ENCODE data around the gene IL12RB2. TPM values are rescaled to one million over a fixed set of nuclear protein-coding genes. Genes with fewer than 3 reads are reported as not detected.

Gene IL12RB2
- total RNA-seq, 6 experiments from 2014 or later: not detected

DNA sequence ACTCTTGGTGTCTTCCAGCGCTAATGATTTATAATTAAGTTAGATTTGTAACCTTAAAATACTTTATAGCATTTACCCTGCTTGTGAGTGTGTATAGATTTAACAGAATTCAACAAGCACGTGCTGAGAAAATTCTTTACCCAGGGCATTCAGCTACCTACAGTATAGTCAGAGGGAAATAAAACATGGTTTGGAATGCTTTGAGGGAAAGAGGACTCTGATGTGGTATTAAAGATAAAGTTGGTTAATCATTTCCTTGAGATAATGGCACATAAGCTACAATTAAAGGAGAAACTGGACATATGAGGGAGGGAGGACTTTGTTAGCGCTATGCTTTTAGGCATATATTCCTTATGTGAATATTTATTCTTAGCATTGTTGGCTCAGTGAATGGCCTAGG, 26.4 kb upstream of the IL12RB2 start:
- Mint-ChIP-seq H3K9me3 (peaks cover 1% of the 10 kb centered on the region; the same call in 1 of the 2 replicates), H3K4me1 (ENCODE audit: low read depth) (no peaks in the 10 kb centered on the region), H3K27me3 (ENCODE audit: insufficient read depth) (peaks cover 29% of the 10 kb centered on the region), H3K27ac (no peak overlapping the region), H3K4me3 (no peak overlapping the region), H3K36me3 (ENCODE audit: low read depth) (no peaks in the 10 kb centered on the region)
- TF ChIP-seq, protein P1, sequence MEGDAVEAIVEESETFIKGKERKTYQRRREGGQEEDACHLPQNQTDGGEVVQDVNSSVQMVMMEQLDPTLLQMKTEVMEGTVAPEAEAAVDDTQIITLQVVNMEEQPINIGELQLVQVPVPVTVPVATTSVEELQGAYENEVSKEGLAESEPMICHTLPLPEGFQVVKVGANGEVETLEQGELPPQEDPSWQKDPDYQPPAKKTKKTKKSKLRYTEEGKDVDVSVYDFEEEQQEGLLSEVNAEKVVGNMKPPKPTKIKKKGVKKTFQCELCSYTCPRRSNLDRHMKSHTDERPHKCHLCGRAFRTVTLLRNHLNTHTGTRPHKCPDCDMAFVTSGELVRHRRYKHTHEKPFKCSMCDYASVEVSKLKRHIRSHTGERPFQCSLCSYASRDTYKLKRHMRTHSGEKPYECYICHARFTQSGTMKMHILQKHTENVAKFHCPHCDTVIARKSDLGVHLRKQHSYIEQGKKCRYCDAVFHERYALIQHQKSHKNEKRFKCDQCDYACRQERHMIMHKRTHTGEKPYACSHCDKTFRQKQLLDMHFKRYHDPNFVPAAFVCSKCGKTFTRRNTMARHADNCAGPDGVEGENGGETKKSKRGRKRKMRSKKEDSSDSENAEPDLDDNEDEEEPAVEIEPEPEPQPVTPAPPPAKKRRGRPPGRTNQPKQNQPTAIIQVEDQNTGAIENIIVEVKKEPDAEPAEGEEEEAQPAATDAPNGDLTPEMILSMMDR (IDR thresholded peaks at IDR 0.05): no peak
- DNase-seq: no peak

DNA sequence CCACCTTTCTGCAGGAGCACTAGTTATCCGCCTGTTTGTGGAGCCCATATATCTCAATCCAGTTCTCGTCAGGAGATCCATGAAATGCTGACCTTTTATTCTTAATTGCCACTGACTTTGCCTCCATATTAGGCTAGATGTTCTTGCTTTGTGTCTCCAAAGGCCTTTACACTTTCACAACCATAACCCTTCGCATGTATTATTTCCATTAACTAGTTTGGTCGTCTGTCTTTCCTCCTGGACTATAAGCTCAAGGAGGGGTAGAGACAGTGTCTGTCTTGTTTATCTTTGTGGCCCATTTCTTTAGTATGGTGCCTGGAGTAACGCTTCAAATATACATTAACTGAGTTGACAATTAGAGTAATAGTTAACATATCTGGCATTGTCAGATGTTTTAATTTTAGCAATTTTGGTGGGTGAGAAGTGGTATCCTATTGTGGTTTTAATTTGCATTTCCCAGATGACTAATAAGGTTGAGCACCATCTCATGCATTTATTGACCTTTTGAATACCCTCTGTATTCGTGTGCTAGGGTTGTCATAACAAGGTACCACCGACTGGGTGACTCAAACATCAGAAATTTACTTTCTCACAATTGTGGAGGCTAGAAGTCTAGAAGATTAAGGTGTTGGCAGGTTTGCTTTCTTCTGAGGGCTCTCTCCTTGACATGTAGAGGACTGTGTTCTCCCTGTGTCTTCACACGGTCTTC, 21.7 kb upstream of the IL12RB2 start:
- peaks cover 30% of the 10 kb centered on the region for H3K27me3 Mint-ChIP-seq (ENCODE audit: insufficient read depth)
- H3K9me3 Mint-ChIP-seq: no peaks in the 10 kb centered on the region
- DNase-seq: no peak
- TF ChIP-seq, protein P1 (IDR thresholded peaks at IDR 0.05): no peak
- no peak overlapping the region for H3K4me3 Mint-ChIP-seq
- no peak overlapping the region for H3K27ac Mint-ChIP-seq
- H3K36me3 Mint-ChIP-seq (ENCODE audit: low read depth): no peaks in the 10 kb centered on the region
- H3K4me1 Mint-ChIP-seq (ENCODE audit: low read depth): no peaks in the 10 kb centered on the region

DNA sequence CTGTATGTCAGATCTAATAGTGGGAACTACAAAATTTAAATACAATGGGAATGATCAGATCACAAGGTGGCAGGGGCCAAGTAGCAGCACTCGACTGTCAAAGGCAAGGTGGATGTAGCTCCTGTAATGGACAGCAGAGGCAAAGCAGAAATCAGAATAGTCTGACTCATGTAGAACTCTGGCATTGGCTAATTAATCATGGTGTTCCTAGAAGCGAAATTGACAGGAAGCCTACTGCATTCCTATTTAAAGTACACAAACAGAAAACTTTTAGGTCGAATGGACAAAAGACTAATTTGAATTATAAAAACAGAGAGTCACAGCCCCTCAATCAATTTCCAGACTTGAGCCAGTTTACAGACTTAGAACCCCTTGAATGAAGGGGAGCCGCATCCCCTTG, 17.4 kb upstream of the IL12RB2 start:
- H3K4me1 Mint-ChIP-seq (ENCODE audit: low read depth): no peaks in the 10 kb centered on the region
- H3K27ac Mint-ChIP-seq: no peak overlapping the region
- peaks cover 29% of the 10 kb centered on the region for H3K27me3 Mint-ChIP-seq (ENCODE audit: insufficient read depth)
- H3K9me3 Mint-ChIP-seq: no peaks in the 10 kb centered on the region
- H3K4me3 Mint-ChIP-seq: no peak overlapping the region
- no peak for DNase-seq
- TF ChIP-seq, protein P1 (IDR thresholded peaks at IDR 0.05): no peak
- no peaks in the 10 kb centered on the region for H3K36me3 Mint-ChIP-seq (ENCODE audit: low read depth)

DNA sequence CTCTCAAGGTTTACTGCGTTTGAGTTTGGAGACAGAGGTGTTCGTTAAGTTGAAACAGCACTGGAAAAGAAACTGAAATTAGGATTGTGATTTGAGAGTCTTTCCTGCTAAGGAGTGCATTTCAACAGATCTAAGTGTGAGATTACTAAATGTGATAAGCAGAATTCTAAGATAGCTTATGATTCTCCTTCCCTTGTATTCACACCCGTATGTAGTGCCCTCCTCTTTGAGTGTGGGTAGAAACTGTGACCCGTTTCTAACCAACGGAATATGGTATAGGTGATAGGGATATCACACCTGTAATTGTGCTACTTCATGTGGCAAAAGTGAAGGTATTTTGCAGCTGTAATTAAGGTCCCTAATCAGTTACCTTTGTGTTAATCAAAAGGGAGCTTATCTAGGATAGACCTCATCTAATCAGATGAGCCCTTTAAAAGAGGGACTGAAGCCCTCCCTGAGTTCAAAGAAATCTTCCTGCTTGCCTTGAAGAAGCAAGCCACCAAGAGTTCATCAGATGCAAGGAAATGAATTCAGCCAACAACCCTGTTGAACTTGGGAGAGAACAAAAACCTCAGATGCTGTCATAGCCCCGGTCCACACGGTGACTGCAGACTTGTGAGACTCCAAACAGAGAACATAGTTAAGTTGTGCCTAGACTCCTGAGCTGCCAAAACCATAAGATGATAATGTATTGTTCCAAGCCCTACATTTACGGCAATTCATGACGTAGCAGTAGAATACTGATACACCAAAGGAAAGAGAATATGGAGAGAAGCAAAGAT, 12.6 kb upstream of the IL12RB2 start:
- DNase-seq: no peak
- TF ChIP-seq, protein P1 (IDR thresholded peaks at IDR 0.05): no peak
- Mint-ChIP-seq H3K4me1 (ENCODE audit: low read depth) (no peaks in the 10 kb centered on the region), H3K36me3 (ENCODE audit: low read depth) (no peaks in the 10 kb centered on the region), H3K4me3 (no peak overlapping the region), H3K9me3 (no peaks in the 10 kb centered on the region), H3K27ac (no peak overlapping the region), H3K27me3 (ENCODE audit: insufficient read depth) (peaks cover 21% of the 10 kb centered on the region)

DNA sequence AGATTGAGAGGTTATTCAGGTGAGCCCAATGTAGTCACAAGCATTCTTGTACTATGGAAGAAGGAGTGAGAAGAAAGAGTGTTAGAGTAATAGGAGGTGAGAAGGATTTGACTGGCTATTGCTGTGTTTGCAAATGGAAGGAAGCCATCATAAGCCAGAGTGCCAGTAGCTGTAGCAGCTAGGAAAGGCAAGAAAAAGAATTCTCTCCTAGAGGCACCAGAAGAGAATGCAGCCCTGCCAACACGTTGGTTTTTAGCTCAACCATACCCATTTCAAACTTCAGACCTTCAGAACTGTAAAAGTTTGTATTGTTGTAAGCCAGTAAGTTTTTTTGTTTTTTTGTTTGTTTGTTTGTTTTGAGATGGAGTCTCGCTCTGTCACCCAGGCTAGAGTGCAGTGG, 8.9 kb upstream of the IL12RB2 start:
- H3K4me3 Mint-ChIP-seq: no peak overlapping the region
- H3K27me3 Mint-ChIP-seq (ENCODE audit: insufficient read depth): peaks cover 16% of the 10 kb centered on the region
- TF ChIP-seq, protein P1 (IDR thresholded peaks at IDR 0.05): no peak
- no peak overlapping the region for H3K27ac Mint-ChIP-seq
- H3K36me3 Mint-ChIP-seq (ENCODE audit: low read depth): no peaks in the 10 kb centered on the region
- H3K4me1 Mint-ChIP-seq (ENCODE audit: low read depth): no peaks in the 10 kb centered on the region
- H3K9me3 Mint-ChIP-seq: no peaks in the 10 kb centered on the region
- no peak for DNase-seq

Measured in HFFc6 (cell line).